RPMI7951 (cell line): ENCODE data around the gene MRTFB. TPM values are rescaled to one million over a fixed set of nuclear protein-coding genes. Genes with fewer than 3 reads are reported as not detected.
"Not testable (repeated sequence)": the region's sequence is repeated elsewhere in the genome, so short reads cannot be mapped to it uniquely, and the experiment has no call there.

ENCODE experiments used
- DNase-seq: peaks from one replicate; pipeline ENCODE4 v3.0.0-alpha.2; 2012; ENCODE audit warnings: low read depth
- total RNA-seq: library from RNA; depleted of rRNA; stranded (reverse); fragments of >200 nt; shearing (Covaris generic); gene quantifications from 2 replicates; pipeline ENCODE4 v1.2.3, GENCODE V29; 2014; rRNA removed

Gene MRTFB
- 6.2 and 6.4 TPM in 2 replicates for total RNA-seq

GRCh38 chr16:14070877-14071575 is at the start of gene MRTFB:
MRTFB (plus strand) TSS chr16:14071319; CDS start chr16:14140607, 69,288 bp downstream.
- DNase-seq: peak; percentile 63

DNA sequence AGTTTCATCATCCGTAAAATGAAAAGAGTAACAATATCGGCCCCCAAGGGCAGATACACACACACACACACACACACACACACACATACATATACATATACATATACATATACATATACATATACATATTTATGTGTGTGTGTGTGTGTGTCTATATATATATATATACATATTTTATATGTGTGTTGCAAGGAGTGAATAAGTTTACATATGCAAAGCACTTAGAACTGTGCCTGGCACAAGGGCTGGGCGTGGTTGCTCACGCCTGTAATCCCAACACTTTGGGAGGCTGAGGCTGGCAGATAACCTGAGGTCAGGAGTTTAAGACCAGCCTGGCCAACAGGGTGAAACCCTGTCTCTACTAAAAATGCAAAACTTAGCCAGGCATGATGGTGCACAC is 47.6 kb upstream of the MRTFB start:
- DNase-seq: not testable (repeated sequence)

DNA sequence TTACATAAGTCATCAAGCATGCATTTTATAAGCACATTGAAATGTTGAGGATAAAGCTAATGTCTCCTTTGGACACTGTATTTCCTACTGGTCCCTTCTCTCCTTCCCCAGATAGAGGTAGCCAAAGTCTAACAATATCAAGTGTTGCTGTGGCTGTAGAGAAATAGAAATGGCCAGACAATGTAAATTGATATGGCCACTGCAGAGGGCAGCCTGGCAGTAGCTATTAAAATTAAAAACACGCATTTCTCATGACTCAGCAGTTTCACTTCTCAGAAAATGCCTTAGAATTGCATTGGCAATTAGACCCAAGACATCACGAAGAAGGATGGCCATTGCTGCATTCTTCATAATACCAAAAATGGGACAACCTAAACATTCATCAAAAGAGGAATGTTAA is 46.8 kb upstream of the MRTFB start:
- DNase-seq: no peak

DNA sequence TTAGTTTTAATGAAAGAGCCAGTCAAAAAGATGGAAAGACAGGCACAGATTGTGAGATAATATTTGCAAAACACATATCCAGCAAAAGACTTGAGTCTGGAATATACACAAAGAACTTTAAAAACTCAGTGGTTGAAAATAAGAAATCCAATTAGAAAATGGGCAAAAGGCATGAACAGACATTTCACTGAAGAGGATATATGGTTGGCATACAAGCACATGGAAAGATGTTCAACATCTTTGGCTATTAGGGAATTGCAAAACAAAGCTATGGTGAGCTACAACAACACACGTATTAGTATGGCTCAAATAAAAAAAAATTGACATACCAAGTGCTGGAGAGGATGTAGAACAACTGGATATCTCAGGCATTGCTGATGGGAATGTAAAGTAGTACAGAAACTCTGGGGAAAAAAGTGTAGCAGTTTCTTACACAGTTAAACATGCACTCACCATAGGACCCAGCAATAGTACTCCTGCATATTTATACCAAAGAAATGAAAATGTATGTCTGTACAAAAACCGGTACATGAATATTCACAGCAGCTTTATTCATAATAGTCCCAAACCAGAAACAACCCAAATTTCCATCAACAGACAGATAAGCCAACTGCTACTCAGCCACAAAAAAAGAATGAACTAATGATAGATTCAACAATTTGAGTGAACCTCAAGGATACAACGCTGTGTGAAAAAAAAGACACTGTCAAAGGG is 44.4 kb upstream of the MRTFB start:
- no peak for DNase-seq

GRCh38 chr16:14028202-14028601 is 42.9 kb upstream of the MRTFB start:
- DNase-seq: no peak

GRCh38 chr16:14029658-14030057 is 41.5 kb upstream of the MRTFB start:
- no peak for DNase-seq

GRCh38 chr16:14035092-14035491 is 36.0 kb upstream of the MRTFB start:
- DNase-seq: no peak

- DNase-seq: peak; percentile 49
Measured at GRCh38 chr16:14036889-14037288, 34.2 kb upstream of the MRTFB start.

DNA sequence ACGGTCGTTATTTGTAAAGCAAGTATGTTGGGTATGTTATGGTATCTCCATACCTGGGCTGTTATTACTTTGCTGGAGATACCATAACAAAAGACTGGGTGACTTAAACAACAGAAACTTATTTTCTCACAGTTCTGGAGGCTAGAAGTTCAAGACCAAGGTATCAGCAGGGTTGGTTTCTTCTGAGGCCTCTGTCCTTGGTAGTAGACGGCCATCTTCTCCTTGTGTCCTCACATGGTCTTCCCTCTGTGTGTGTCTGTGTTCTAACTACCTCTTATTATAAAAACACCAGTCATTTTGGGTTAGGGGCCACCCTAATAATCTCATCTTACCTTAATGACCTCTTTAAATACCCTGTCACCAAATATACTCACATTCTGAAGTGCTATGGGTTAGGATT is 33.2 kb upstream of the MRTFB start:
- no peak for DNase-seq

- peak; percentile 27 for DNase-seq
Measured at GRCh38 chr16:14041164-14041563, 30.0 kb upstream of the MRTFB start.

- DNase-seq: no peak
Measured at GRCh38 chr16:14042706-14043105, 28.4 kb upstream of the MRTFB start.

DNA sequence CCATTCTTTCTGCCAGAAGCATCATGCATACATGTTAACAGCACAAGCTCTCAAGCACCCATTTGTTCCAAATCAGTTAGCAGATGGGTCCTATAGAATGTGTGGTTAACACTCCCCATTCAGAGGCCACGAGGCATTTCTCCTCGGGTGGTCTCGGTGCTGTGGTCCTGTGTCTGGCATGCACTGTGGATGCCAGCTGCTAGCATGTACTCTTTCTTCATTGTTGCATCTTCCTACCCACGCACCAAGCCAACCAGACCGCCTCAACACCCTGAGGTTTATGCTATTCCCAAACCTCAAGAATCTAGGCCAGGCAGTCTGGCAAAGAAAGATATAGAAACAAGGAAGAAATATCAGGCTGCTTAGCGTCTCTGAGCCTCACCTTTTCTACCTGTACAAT is 27.8 kb upstream of the MRTFB start:
- DNase-seq: no peak

DNA sequence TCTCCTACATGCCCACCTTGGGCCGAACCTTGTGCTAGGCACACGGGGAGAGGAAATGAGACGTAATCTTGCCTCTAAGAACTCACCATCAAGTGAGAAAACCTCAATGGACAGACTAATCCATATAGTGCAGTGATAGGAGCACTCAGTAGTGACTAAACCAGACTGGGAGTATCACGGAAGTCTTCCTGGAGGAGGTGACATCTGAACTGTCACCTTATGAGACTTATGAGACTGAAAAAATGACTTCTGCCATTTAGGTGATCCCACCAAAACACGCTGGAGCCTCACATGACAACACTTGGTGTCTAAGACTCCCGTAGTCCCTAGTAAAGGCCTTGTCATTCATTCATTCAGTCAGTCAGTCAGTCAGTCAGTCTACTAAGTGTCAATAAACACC is 27.3 kb upstream of the MRTFB start:
- DNase-seq: no peak

GRCh38 chr16:14047121-14047859 is 23.8 kb upstream of the MRTFB start:
- DNase-seq: not testable (repeated sequence)

GRCh38 chr16:14050291-14051027 is 20.7 kb upstream of the MRTFB start:
- DNase-seq: no peak

- no peak for DNase-seq
Measured at GRCh38 chr16:14051103-14051729, 19.9 kb upstream of the MRTFB start.

DNA sequence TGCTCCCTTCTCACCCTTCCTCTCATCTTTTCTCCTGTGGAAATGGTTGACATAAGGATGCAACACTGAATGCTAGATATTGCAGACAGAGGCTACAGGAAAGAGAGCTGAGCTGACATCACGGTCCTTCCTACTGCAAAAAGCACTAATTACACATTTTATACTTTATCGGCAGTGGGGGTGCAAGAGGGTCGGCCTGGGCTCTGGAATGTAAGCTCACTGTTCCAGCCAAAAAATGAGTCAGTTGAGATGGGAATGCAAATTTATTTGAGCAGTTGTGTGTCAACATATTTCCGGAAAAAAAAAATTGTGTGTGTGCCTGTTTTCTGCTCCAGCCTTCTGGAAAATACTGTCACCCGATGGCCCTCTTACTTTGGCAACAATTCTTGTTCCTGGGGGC is 14.1 kb upstream of the MRTFB start:
- peak; percentile 24 for DNase-seq

GRCh38 chr16:14057878-14058382 is 13.2 kb upstream of the MRTFB start:
- no peak for DNase-seq

DNA sequence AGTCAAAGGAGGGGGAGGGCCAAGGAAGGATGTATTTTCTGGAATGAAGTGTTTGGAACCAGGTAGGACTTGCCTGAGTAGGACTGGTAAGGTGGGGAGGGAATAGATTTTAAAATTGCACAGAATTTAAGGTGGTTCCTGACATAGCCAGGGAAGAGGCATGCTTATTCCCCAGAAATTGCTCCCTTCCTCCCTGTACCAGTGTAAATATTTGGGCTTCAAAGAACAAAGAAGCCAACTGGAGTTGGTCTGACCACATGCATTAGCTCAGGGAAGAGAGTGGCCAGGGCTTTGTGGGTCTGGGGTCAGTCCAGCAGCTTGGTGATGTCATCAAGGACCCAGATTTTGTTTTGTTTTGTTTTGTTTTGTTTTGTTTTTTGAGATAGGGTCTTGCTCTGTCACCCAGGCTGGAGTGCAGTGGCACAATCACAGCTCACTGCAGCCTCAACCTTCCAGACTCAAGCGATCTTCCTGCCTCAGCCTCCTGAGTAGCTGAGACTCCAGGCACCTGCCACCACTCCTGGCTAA is 9.3 kb upstream of the MRTFB start:
- DNase-seq: no peak

- no peak for DNase-seq
Measured at GRCh38 chr16:14062261-14062660, 8.9 kb upstream of the MRTFB start.
